RKO (cell line): ENCODE data around the gene MAGEB5.
"Not testable (repeated sequence)": the region's sequence is repeated elsewhere in the genome, so short reads cannot be mapped to it uniquely, and the experiment has no call there.

Source experiments
- DNase-seq: peaks from one replicate; pipeline ENCODE4 v3.0.0-alpha.2; 2016; ENCODE audit warnings: low spot score

The MAGEB5 gene, protein sequence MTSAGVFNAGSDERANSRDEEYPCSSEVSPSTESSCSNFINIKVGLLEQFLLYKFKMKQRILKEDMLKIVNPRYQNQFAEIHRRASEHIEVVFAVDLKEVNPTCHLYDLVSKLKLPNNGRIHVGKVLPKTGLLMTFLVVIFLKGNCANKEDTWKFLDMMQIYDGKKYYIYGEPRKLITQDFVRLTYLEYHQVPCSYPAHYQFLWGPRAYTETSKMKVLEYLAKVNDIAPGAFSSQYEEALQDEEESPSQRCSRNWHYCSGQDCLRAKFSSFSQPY

DNA sequence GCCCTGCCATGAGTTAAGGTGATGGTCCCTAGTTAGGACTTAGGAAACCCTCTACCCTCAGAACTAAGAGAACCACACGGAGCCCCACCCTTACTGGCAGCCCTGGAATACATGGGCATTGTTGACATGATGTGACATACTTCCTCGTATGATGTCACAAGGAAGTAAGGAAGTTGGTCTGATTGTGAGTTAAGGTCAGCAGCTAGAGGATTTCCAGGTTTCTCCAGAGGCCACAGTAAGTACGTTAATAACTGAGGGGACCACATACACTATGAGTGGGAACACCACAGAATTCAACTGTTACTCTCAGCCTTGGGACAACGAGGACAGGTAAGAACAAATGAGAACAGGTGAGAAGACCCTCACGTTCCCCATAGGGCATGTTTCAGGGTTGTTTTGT, at the start of gene MAGEB5:
Gene MAGEB5 (plus strand): TSS at position 301 of the 400 bp plus-strand sequence. CDS start 1,133 bp downstream, outside the sequence.
- no peak for DNase-seq

DNA sequence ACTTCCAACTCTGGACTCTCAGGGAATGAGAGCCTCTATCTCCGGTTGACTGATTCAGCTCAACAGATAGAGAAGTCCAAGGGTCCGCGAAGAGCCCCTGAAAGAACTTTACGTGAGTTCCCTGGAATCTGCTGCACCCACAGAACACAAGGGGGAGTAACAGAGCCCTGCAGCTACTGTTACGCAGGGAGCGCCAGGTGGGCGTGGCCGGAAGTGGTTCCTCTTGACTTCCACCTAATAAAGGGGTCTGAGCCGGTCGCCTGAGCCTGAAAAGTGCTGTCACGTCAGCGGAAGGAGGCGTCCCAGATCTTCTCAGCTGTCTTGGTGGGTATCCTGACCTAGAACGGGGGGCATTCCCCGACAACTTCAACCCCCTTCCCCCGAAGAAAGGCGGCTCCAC, 23.8 kb upstream of the MAGEB5 start, which contains the start of gene MAGEB6:
Gene MAGEB6 (plus strand): TSS at position 237 of the 400 bp plus-strand sequence. CDS start 1,407 bp downstream, outside the sequence.
- DNase-seq = no peak

DNA sequence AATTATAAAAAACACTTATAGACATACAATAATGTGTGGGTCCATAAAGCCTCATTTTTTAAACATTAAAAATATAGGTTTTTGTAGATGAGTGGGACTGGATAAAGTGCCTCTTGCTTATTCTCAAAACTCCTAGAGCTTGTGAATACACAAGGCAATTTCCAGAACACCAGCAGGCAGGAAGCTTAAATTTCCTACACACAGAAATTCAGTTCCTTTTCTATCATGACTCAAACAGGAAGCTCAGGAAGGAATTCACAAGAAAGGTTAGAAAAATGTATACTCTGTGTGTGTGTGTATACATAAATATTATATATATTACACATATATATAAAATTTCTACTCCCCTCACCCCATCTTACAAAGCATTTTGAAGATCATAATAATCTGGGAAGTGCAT, 12.4 kb upstream of the MAGEB5 start:
- no peak for DNase-seq

DNA sequence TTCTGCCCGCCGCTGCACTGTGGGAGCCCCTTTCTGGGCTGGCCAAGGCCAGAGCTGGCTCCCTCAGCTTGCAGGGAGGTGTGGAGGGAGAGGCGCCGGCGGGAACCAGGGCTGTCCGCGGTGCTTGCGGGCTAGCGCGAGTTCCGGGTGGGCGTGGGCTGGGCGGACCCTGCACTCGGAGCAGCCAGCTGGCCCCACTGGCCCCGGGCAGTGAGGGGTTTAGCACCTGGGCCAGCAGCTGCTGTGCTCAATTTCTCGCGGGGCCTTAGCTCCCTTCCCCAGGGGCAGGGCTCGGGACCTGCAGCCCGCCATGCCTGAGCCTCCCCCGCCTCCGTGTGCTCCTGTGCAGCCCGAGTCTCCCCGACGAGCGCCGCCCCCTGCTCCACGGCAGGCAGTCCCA, 11.3 kb upstream of the MAGEB5 start:
- not testable (repeated sequence) for DNase-seq

DNA sequence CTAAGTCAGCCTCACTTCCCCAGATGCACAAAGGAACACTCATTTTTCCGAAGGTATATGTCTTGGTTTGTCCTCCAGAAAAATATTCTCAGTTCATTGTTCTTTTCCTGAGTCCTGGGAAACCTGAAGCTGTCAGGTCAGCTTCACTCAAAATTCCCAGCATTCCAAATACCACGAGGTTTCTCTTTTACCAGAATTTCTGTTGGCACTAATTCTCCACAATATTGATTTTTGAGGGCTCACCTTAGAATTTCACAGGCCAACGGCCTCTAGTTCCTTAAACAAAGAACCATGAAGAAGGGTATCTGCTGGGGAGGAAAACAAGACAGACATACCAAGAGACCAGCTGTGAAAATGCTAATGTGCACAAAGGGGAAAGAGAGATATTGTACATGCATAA, 8.0 kb upstream of the MAGEB5 start:
- DNase-seq = no peak

DNA sequence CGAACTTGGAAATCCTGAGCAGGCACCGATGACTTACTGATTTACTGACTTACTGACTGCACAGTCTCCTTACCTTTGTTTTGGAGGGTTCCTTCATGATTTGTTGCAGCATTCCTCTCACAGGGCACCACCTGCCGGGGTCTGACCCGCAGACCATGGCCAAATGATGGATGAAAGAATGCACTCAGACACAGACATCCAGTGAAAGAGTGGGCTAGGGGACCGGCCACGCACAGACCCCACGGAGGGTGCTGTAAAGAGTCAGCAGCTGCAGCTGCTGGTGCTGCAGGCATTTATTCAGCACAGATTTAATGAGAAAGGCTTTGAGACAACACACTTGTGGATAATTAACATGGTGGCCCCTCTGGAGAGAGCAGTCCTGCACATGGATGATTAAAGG, 3.4 kb downstream of the MAGEB5 start:
- DNase-seq = no peak

DNA sequence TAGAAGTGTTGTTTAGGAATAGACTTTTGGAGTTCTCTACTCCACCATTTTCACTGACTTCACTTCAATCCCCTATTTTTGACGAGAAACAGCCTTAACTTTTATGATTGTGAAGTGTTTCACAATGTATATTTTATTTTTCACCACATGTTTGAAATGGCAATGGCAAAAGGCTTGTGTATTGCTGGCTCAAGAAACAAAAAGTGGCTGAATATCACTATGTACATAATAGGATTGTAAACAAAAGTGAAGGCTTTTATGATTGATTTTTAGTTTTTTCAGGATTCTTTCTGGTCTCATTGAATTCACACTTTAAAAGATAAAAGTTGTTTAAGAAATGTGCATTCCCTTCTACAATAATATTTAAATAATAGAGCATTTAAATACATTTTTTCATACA, 18.2 kb downstream of the MAGEB5 start:
- no peak for DNase-seq

DNA sequence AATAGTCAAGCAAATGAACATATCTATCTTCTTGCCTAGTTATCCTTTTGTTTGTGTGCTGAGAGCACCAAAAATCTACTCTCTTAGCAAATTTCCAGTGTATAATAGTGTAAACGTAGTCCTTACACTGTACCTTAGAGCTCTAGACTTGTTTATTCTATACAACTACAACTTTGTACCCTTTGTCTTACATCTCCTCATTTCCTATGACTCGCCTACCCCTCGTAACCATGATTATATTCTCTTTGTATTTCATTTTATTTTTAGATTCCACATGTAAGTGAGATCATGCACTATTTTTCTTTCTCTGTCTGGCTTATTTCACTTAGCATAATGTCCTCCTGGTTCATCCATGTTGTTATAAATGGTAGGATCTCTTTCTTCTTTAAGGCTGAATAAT, 37.6 kb downstream of the MAGEB5 start:
- DNase-seq = no peak

DNA sequence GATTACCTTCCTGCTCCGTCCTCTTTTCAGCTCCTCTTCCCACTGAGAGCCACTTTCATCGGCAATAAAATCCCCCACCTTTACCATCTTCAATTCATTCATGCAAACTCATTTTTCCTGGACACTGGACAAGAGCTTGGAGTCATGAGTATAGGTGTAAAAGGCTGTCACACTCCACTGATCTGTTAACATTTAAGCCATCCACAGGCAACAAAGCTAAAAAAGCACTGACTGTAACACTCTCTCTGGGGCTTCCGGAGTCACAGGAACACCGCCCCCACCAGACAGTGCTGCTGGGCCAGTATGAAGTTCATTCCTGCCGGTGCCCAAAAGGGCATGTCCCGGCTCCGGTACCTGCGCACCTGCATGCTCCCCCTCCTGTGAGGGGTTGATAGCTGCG, 38.5 kb downstream of the MAGEB5 start:
- DNase-seq = no peak

DNA sequence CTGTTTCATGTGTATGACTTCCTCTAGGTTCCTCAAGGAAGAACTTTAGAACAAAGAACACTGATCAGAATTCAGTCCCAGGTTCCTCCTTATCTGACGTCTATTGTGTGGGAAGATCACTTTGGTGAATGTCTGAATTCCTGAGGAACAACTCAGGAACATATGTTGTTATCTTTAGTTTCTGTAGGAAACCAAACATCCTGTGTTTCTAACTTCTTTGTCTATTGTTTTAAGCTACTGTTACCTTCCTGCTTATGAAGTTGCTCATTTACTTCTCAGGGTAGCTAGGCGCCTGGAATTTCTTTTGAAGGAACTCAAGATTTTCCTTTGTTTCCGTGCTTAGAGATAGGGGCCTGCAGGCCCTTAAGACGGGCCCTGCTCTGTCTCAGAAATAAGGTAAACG, 46.2 kb downstream of the MAGEB5 start:
- DNase-seq = peak; percentile 2
